Esophagus squamous epithelium (tissue), 5 donors: ENCODE data around the gene LDLRAD3. TPM values are rescaled to one million over a fixed set of nuclear protein-coding genes. Genes with fewer than 3 reads are reported as not detected.

Source experiments
- DNase-seq: peaks from one replicate; lab custom pipeline; 2025; lab: John Stamatoyannopoulos, UW
- H3K27ac ChIP-seq, 4 donors: fragments of 200-600 bp; sonication (generic); one replicate each; pipeline ENCODE4 v1.5.1; 2016 to 2019; ENCODE audit warnings: mild to moderate bottlenecking in 1 of 4
- H3K27me3 ChIP-seq, 4 donors: fragments of 200-600 bp; sonication (generic); 1 replicate in 3 of 4; 2 replicates in 1 of 4; pipeline versions ENCODE4 v1.5.1 to v1.6.0; 2017 to 2021; ENCODE audit warnings: antibody characterized with exemption in 1 of 4
- H3K36me3 ChIP-seq, 3 donors: fragments of 200-600 bp; sonication (generic); one replicate each; pipeline ENCODE4 v1.5.1; 2016 to 2019
- H3K4me1 ChIP-seq, 3 donors: fragments of 200-600 bp; sonication (generic); one replicate each; pipeline ENCODE4 v1.5.1; 2017 to 2019
- H3K4me3 ChIP-seq, 4 donors: fragments of 200-600 bp; sonication (generic); 1 replicate in 3 of 4; 2 replicates in 1 of 4; pipeline ENCODE4 v1.5.1; 2016 to 2019; ENCODE audit warnings: mild to moderate bottlenecking in 2 of 4, moderate library complexity in 1 of 4
- H3K9me3 ChIP-seq, 3 donors: fragments of 200-600 bp; sonication (generic); one replicate each; pipeline ENCODE4 v1.5.1; 2016 to 2019
- POLR2A ChIP-seq, 4 donors: fragments of 450-650 bp; IDR thresholded peaks; one replicate each; pipeline ENCODE4 v1.6.1; 2017; ENCODE audit warnings: antibody characterized with exemption in 4 of 4, mild to moderate bottlenecking in 4 of 4, moderate library complexity in 3 of 4
- WGBS, 2 donors: methylation state at CpG; one replicate each; pipeline ENCODE4 v1.1.5; 2018; 5-methylcytosine and 5-hydroxymethylcytosine counted together
- intact Hi-C: fragments of 100-400 bp; cut with DNase I; formaldehyde crosslinking; loops from one replicate; pipeline ENCODE4 v1.15.0; 2022
- total RNA-seq, 4 donors: library from RNA; depleted of rRNA; stranded (reverse); fragments of >200 nt; gene quantifications; one replicate each; pipeline ENCODE4 v1.1.0, GENCODE V29; 2016
- TF ChIP-seq, protein P1 (sequence below), 6 experiments: fragments of 450-650 bp in 4 of 6; fragments of 200-600 bp in 2 of 6; sonication (generic) in 2 of 6; IDR thresholded peaks; one replicate each; pipeline ENCODE4 v1.5.1; 2016 to 2019; ENCODE audit warnings: antibody characterized with exemption in 6 of 6, mild to moderate bottlenecking in 4 of 6, moderate library complexity in 4 of 6
- donor health status: DM: yes; HTN: yes; CAD: no.

LDLRAD3 gene
- total RNA-seq, 4 donors from 2014 or later: 5.0 to 16.8 (median 8.2) TPM

DNA sequence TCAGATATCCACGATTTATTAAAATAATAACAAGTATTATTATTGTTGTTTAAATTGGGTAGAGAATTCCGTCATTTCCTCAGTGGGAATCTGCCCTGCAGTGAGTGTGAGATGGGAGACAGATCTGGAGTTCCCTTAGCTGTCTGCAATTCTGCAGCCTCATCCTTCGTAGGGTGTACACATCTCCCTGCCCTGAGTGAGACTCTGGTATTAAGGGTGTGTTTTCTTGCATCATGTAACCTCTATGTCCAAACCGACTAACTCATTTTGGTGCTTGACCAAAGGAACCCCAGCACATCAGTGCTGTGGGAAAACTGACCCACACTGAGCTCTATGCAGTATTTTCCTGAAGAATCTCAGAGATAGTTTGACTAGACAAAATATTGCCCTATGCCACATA, 157.6 kb downstream of the LDLRAD3 start:
- WGBS, 2 donors: 87 to 96% methylated on average over 4 of the region's 4 CpGs
- H3K9me3 ChIP-seq: no peaks in the 10 kb centered on the region
- peaks cover 0 to 65% (median 0%) of the 10 kb centered on the region in 3 donors for H3K36me3 ChIP-seq
- H3K27ac ChIP-seq: no peak overlapping the region
- intact Hi-C loops: no loop called here
- no peak for DNase-seq
- no peaks in the 10 kb centered on the region for H3K27me3 ChIP-seq
- H3K4me3 ChIP-seq: no peak overlapping the region
- TF ChIP-seq POLR2A (IDR thresholded peaks at IDR 0.05): no peak
- TF ChIP-seq, protein P1, sequence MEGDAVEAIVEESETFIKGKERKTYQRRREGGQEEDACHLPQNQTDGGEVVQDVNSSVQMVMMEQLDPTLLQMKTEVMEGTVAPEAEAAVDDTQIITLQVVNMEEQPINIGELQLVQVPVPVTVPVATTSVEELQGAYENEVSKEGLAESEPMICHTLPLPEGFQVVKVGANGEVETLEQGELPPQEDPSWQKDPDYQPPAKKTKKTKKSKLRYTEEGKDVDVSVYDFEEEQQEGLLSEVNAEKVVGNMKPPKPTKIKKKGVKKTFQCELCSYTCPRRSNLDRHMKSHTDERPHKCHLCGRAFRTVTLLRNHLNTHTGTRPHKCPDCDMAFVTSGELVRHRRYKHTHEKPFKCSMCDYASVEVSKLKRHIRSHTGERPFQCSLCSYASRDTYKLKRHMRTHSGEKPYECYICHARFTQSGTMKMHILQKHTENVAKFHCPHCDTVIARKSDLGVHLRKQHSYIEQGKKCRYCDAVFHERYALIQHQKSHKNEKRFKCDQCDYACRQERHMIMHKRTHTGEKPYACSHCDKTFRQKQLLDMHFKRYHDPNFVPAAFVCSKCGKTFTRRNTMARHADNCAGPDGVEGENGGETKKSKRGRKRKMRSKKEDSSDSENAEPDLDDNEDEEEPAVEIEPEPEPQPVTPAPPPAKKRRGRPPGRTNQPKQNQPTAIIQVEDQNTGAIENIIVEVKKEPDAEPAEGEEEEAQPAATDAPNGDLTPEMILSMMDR (IDR thresholded peaks at IDR 0.05): no peak
- H3K4me1 ChIP-seq: peaks cover 0 to 5% (median 0%) of the 10 kb centered on the region in 3 donors

DNA sequence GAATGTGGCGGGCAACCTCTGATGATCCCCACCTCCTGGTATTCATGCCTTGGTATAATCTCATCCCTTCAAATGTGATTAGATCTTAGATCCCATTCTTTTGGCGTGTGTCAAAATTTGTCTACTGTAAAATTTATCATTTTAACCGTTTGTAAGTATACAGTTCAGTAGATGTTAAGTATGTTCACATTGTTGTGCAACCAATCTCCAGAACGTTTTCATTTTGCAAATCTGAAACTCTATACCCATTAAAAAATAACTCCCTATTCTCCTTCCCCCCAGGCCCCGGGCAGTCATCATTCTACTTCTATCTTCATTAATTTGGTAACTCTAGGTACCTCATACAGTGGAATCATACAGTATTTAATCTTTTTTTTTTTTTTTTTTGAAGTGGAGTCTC, 159.0 kb downstream of the LDLRAD3 start:
- TF ChIP-seq, protein P1 (IDR thresholded peaks at IDR 0.05): no peak
- no peak for TF ChIP-seq POLR2A (IDR thresholded peaks at IDR 0.05)
- 81 to 90% methylated on average over 5 of the region's 5 CpGs for WGBS, 2 donors

DNA sequence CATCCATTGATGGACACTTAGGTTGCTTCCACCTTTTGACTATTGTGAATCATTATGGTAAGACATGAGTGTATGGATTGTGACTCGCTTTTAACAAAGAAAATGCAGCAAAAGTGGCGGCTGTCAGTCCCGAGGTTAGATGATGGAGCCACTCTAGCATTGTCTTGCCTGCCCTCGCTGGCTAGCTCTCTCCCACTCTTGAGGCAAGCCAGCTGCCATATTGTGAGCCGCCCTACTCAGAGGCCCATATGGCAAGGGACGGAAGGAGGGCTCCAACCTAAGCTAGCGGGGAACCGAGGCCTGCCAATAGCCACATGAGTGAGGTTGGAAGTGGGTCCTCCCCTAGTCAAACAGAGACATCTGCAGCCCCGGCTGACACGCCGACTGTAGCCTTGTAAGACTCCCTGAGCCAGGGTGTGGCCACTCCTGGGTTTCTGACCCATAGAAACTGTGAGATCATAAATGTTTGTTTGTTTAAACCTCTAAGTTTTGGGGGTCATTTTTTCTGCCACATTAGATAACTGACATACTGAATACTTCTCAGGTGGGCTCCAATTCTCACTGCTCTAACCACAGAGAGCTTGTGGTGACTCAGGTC, 160.2 kb downstream of the LDLRAD3 start:
- DNase-seq: no peak
- Histone ChIP-seq H3K4me3 (no peak overlapping the region), H3K36me3 (peaks cover 0 to 45% (median 0%) of the 10 kb centered on the region in 3 donors), H3K27ac (no peak overlapping the region), H3K9me3 (no peaks in the 10 kb centered on the region), H3K27me3 (no peaks in the 10 kb centered on the region), H3K4me1 (peaks cover 0 to 5% (median 0%) of the 10 kb centered on the region in 3 donors)
- WGBS, 2 donors: 83 to 92% methylated on average over 7 to 10 of the region's 11 CpGs
- intact Hi-C loops: no loop called here
- TF ChIP-seq POLR2A (IDR thresholded peaks at IDR 0.05): no peak
- TF ChIP-seq, protein P1 (IDR thresholded peaks at IDR 0.05): no peak

More for the DNA sequence above, 159.0 kb downstream of the LDLRAD3 start:
- Histone ChIP-seq H3K4me1 (peaks cover 0 to 5% (median 0%) of the 10 kb centered on the region in 3 donors), H3K36me3 (peaks cover 0 to 56% (median 0%) of the 10 kb centered on the region in 3 donors), H3K27ac (no peak overlapping the region), H3K4me3 (no peak overlapping the region), H3K9me3 (no peaks in the 10 kb centered on the region), H3K27me3 (no peaks in the 10 kb centered on the region)
- intact Hi-C loops: no loop called here
- no peak for DNase-seq

DNA sequence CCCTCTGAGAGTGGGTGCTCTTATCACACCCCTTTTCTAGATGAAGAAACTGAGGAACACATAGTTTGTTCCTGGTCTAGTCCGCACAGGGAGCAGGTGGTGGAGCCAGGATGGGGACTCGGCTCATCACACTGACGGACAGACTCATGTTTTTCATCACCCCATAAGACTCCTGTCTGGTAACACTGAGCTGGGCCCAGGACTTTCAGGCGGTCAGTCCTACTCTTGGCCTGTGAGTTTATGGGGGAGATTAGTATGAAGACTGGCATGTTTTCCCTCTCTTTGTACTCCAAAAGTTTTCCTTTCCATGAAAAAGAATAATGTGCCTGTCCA, 160.8 kb downstream of the LDLRAD3 start:
- peaks cover 0 to 39% (median 0%) of the 10 kb centered on the region in 3 donors for H3K36me3 ChIP-seq
- no peaks in the 10 kb centered on the region for H3K27me3 ChIP-seq
- intact Hi-C loops: no loop called here
- WGBS, 2 donors: 67% methylated on average over 4 of the region's 4 CpGs; no CpG with 5 or more reads in 1 of the 2 donors
- DNase-seq: no peak
- no peak overlapping the region for H3K4me3 ChIP-seq
- H3K4me1 ChIP-seq: peaks cover 0 to 5% (median 0%) of the 10 kb centered on the region in 3 donors
- no peaks in the 10 kb centered on the region for H3K9me3 ChIP-seq
- TF ChIP-seq, protein P1 (IDR thresholded peaks at IDR 0.05): no peak
- no peak for TF ChIP-seq POLR2A (IDR thresholded peaks at IDR 0.05)
- no peak overlapping the region for H3K27ac ChIP-seq

DNA sequence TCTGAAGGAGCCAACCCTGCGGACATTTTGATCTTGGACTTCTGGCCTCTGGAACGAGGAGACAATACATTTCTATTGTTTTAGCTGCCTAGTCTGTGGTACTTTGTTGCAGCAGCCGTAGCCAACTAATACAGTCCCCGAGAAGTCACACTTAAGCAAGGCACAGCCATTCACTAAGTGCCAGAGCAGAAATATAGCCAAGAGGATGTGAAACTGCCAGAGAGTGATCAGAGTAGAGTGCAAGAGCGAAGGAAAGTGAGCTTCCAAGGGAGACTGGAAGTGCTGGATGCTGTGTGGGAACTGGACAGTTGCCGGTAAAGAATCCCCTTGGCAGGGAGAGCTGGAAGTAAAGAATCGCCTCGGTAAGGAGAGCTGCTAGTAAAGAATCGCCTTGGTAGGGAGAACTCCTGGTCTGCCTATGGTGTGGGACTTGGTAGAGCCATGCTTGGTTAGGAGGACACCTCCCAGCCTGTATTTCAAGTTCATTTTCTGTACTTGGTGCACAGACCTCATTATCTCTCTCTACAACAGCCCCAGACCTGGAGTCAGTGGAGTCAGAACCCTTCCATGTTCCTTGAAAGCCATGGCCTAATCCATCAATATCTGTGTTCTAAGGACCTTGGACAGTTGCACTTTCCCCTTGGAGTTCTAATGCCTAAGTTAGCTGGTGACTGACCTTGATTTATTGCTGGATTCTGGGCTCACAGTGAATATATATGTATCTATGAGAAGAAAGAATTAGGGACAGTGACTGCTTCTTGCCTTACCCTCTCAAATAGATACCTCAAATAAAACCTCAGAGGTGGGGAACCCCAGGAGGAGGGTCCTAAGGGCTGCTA, 162.1 kb downstream of the LDLRAD3 start:
- Histone ChIP-seq H3K4me1 (peaks cover 0 to 5% (median 0%) of the 10 kb centered on the region in 3 donors), H3K4me3 (no peak overlapping the region), H3K27ac (no peak overlapping the region), H3K36me3 (peaks cover 0 to 26% (median 0%) of the 10 kb centered on the region in 3 donors), H3K9me3 (no peaks in the 10 kb centered on the region), H3K27me3 (no peaks in the 10 kb centered on the region)
- no peak for DNase-seq
- intact Hi-C loops: no loop called here
- 79 to 82% methylated on average over 8 of the region's 9 CpGs for WGBS, 2 donors
- TF ChIP-seq POLR2A (IDR thresholded peaks at IDR 0.05): no peak
- TF ChIP-seq, protein P1 (IDR thresholded peaks at IDR 0.05): no peak
